Panc1 (cell line): Measurements from ENCODE around the gene CCDC175. TPM values are rescaled to one million over a fixed set of nuclear protein-coding genes. Genes with fewer than 3 reads are reported as not detected.

Experiments used
- ATAC-seq: fragments of 200-7000 bp; cut with Tn5 transposase; 2 replicates; pipeline ENCODE4 v1.9.1; 2020; ENCODE audit warnings: mild to moderate bottlenecking, moderate library complexity
- BruUV-seq: library from RNA; stranded (reverse); fragments of 400-500 nt; replicated peaks from 2 replicates; lab custom pipeline; 2021; lab: Mats Ljungman, UMichigan
- CTCF ChIA-PET: fragments of 300-600 bp; sonication (Branson Sonifier 250); formaldehyde crosslinking; loops from one replicate; lab custom pipeline; 2022; ENCODE audit warnings: antibody characterized with exemption; lab: Charles Lee
- POLR2A ChIA-PET: fragments of 300-600 bp; sonication (Branson Sonifier 250); formaldehyde crosslinking; loops from one replicate; lab custom pipeline; 2022; ENCODE audit warnings: antibody characterized with exemption; lab: Charles Lee
- DNase-seq: peaks from one replicate; pipeline ENCODE4 v3.0.0-alpha.2; 2010; ENCODE audit warnings: low read depth, low spot score
- H3K27ac ChIP-seq: 2 replicates; pipeline ENCODE4 v1.5.1; 2011; ENCODE audit warnings: mild to moderate bottlenecking, low read length, inconsistent platforms
- H3K27me3 ChIP-seq: fragments of 200-500 bp; sonication (Bioruptor generic); 2 replicates; pipeline ENCODE4 v1.6.0; 2014; ENCODE audit warnings: low read length, inconsistent platforms; ENCODE audit not compliant: control insufficient read depth, insufficient read depth
- H3K36me3 ChIP-seq: fragments of 200-500 bp; sonication (Bioruptor generic); 2 replicates; pipeline ENCODE4 v1.5.1; 2014; ENCODE audit warnings: inconsistent platforms, mild to moderate bottlenecking, low read length, moderate library complexity; ENCODE audit not compliant: control insufficient read depth, insufficient read depth
- H3K4me1 ChIP-seq: 2 replicates; pipeline ENCODE4 v1.5.1; 2011; ENCODE audit warnings: inconsistent platforms, mild to moderate bottlenecking, low read length, moderate library complexity; ENCODE audit not compliant: control insufficient read depth, insufficient read depth
- H3K4me3 ChIP-seq, 2 experiments: 2 replicates each; pipeline ENCODE4 v1.5.1; 2011 to 2012; ENCODE audit warnings: low read depth in 2 of 2, low read length in 2 of 2, mild to moderate bottlenecking in 2 of 2, inconsistent platforms in 1 of 2, moderate library complexity in 1 of 2
- H3K9me3 ChIP-seq: fragments of 200-500 bp; sonication (Bioruptor generic); 2 replicates; pipeline ENCODE4 v1.5.1; 2014; ENCODE audit warnings: low read depth, mild to moderate bottlenecking, inconsistent platforms, low read length, moderate library complexity; ENCODE audit not compliant: control insufficient read depth, insufficient read depth
- CTCF ChIP-seq: fragments of 450-650 bp; IDR thresholded peaks from 2 replicates; pipeline ENCODE4 v1.5.1; 2017; ENCODE audit warnings: mild to moderate bottlenecking
- POLR2AphosphoS5 ChIP-seq: IDR thresholded peaks from 2 replicates; pipeline ENCODE4 v1.6.1; 2012; ENCODE audit warnings: mild to moderate bottlenecking, low read depth, low read length, moderate library complexity
- REST ChIP-seq, 2 experiments: IDR thresholded peaks; 2 replicates each; pipeline ENCODE4 v1.6.1; 2011 to 2012; ENCODE audit warnings: low read depth in 2 of 2, control low read depth in 1 of 2, low read length in 1 of 2, mild to moderate bottlenecking in 1 of 2, moderate library complexity in 1 of 2; ENCODE audit not compliant: insufficient read depth in 1 of 2
- SIN3A ChIP-seq: IDR thresholded peaks from 2 replicates; pipeline ENCODE4 v1.6.1; 2012; ENCODE audit warnings: low read depth, mild to moderate bottlenecking, low read length, moderate library complexity, borderline replicate concordance; ENCODE audit not compliant: insufficient read depth
- TCF7L2 ChIP-seq: IDR thresholded peaks from 2 replicates; pipeline ENCODE4 v1.6.1; 2011; ENCODE audit warnings: mild to moderate bottlenecking, low read depth, low read length, inconsistent platforms
- in situ Hi-C: cut with HindIII; loops from 2 replicates; pipeline ENCODE4 v1.10.0; 2016; ENCODE audit warnings: low sequenced_read_pairs, low pct_unique_long_range_greater_than_20kb
- intact Hi-C: fragments of 100-400 bp; cut with micrococcal nuclease; formaldehyde crosslinking; loops from one replicate; pipeline ENCODE4 v1.10.0; 2022; ENCODE audit not compliant: unreplicated experiment
- total RNA-seq: library from RNA; stranded (reverse); gene quantifications from one replicate; pipeline ENCODE4 v1.2.1, GENCODE V29; 2021; ENCODE audit not compliant: unreplicated experiment

The CCDC175 gene
- total RNA-seq, 1 experiment from 2014 or later, result not detected

- intact Hi-C loops, result no loop called here
- DNase-seq (no peak), ATAC-seq (no peak)
- BruUV-seq, result no TSS peak
- H3K27ac ChIP-seq, result no peak overlapping the region
- no peaks in the 10 kb centered on the region for H3K4me1 ChIP-seq
- H3K27me3 ChIP-seq, result no peaks in the 10 kb centered on the region
- H3K36me3 ChIP-seq, result peaks cover 7% of the 10 kb centered on the region; the same call in 1 of the 2 replicates
- no peaks in the 10 kb centered on the region for H3K9me3 ChIP-seq
- TF ChIP-seq SIN3A, result no peak
- TF ChIP-seq POLR2AphosphoS5, result no peak
- no peak for TF ChIP-seq REST (IDR thresholded peaks at IDR 0.05; ENCODE audit: insufficient read depth in 1 of 2, low read depth in 2 of 2, low read length in 1 of 2)
- TF ChIP-seq TCF7L2, result no peak
- TF ChIP-seq CTCF, result no peak
- no peak overlapping the region for H3K4me3 ChIP-seq
- ChIA-PET CTCF (no interaction called here), POLR2A (no interaction called here)
- in situ Hi-C loops, result no loop called here
Measured at GRCh38 chr14:59458486-59458885, 118.1 kb downstream of the CCDC175 start.

GRCh38 chr14:59455411-59455810 lies 121.2 kb downstream of the CCDC175 start:
- BruUV-seq, result no TSS peak
- no peaks in the 10 kb centered on the region for H3K27me3 ChIP-seq
- ChIA-PET POLR2A (no interaction called here), CTCF (no interaction called here)
- no peaks in the 10 kb centered on the region for H3K9me3 ChIP-seq
- no peak overlapping the region for H3K27ac ChIP-seq
- no peak for DNase-seq
- intact Hi-C loops, result no loop called here
- H3K36me3 ChIP-seq, result no peaks in the 10 kb centered on the region; the same call in 1 of the 2 replicates
- no peak for TF ChIP-seq SIN3A
- no peak for TF ChIP-seq POLR2AphosphoS5
- no peak for TF ChIP-seq REST (IDR thresholded peaks at IDR 0.05; ENCODE audit: insufficient read depth in 1 of 2, low read depth in 2 of 2, low read length in 1 of 2)
- TF ChIP-seq TCF7L2, result no peak
- no peak for ATAC-seq
- H3K4me1 ChIP-seq, result no peaks in the 10 kb centered on the region
- in situ Hi-C loops, result no loop called here
- H3K4me3 ChIP-seq, result no peak overlapping the region

Other genes with a start within 250 kb of the CCDC175 start
- 3.1 TPM for gene GPR135, start 111.4 kb downstream of the CCDC175 start, total RNA-seq
- 25.1 TPM for gene L3HYPDH, start 92.4 kb downstream of the CCDC175 start, total RNA-seq
- 36.0 TPM for gene JKAMP, start 92.3 kb downstream of the CCDC175 start, total RNA-seq